ENCODE data around the gene WDR27. TPM values are rescaled to one million over a fixed set of nuclear protein-coding genes. Genes with fewer than 3 reads are reported as not detected.

The WDR27 gene
- total RNA-seq, 4 donors from 2014 or later: 2.8 to 31.6 (median 4.0) TPM

DNA sequence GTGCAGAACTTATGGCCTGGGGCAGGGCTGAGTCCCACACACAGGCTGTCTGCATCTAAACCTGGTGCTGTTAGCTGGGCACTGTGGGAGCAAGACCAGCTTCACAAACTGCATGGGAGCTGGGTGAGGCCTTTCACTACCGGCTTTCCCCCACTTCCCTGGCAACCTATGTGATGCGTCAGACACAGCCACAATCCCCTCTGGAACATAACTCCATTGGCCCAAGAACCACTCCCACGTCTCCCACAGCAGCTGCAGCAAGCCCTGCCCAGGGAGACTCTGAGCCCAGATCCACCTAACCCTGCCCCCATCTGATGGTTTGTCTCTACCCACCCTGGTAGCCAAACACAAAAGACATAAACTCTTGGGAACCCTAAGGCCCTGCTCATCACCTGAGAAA is 9.3 kb downstream of the WDR27 start:
- H3K9me3 ChIP-seq: no peaks in the 10 kb centered on the region
- intact Hi-C loops (cut with DNase I; ENCODE audit: low total_unique reads): no loop called here
- peaks cover 0 to 9% of the 10 kb centered on the region in 2 donors for H3K36me3 ChIP-seq
- peaks cover 0 to 2% of the 10 kb centered on the region in 2 donors for H3K4me1 ChIP-seq
- no peaks in the 10 kb centered on the region for H3K27me3 ChIP-seq
- no peak for TF ChIP-seq POLR2A (IDR thresholded peaks at IDR 0.05)
- TF ChIP-seq, protein P1, sequence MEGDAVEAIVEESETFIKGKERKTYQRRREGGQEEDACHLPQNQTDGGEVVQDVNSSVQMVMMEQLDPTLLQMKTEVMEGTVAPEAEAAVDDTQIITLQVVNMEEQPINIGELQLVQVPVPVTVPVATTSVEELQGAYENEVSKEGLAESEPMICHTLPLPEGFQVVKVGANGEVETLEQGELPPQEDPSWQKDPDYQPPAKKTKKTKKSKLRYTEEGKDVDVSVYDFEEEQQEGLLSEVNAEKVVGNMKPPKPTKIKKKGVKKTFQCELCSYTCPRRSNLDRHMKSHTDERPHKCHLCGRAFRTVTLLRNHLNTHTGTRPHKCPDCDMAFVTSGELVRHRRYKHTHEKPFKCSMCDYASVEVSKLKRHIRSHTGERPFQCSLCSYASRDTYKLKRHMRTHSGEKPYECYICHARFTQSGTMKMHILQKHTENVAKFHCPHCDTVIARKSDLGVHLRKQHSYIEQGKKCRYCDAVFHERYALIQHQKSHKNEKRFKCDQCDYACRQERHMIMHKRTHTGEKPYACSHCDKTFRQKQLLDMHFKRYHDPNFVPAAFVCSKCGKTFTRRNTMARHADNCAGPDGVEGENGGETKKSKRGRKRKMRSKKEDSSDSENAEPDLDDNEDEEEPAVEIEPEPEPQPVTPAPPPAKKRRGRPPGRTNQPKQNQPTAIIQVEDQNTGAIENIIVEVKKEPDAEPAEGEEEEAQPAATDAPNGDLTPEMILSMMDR (IDR thresholded peaks at IDR 0.05 in 4 of 5, conservative IDR thresholded peaks at IDR 0.05 in 1 of 5): no peak
- no peak for ATAC-seq
- H3K27ac ChIP-seq: no peak overlapping the region
- in situ Hi-C loops (cut with MboI; ENCODE audit: low sequenced_read_pairs in 4 of 4): no loop called here
- no peak for DNase-seq
- H3K4me3 ChIP-seq: no peak overlapping the region

DNA sequence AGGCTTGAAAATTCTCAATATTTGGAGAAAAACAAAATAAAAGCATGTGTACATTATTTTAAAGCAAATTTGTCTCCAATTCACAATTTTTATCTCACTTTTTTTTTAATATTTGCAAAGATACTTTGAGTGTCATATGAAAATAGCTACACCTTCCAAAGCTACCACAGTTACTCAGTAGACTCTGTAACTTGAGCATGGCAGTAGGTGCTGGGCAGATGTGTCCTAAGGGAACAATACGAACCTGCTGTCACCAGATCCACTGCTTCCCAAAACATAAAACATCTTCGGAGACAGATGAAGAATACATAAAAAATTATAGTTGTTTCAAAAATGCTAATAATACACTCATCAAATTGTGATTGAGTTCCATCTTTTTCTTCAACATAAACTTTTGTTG is 10.6 kb downstream of the WDR27 start:
- no peak overlapping the region for H3K4me3 ChIP-seq
- in situ Hi-C loops (cut with MboI; ENCODE audit: low sequenced_read_pairs in 4 of 4): no loop called here
- no peaks in the 10 kb centered on the region for H3K27me3 ChIP-seq
- H3K9me3 ChIP-seq: no peaks in the 10 kb centered on the region
- TF ChIP-seq POLR2A (IDR thresholded peaks at IDR 0.05): no peak
- TF ChIP-seq, protein P1 (IDR thresholded peaks at IDR 0.05 in 4 of 5, conservative IDR thresholded peaks at IDR 0.05 in 1 of 5): no peak
- DNase-seq (no peak), ATAC-seq (peak; percentile 45 to 63)
- H3K27ac ChIP-seq: peak overlapping the region in 1 of 4 donors; percentile 32
- intact Hi-C loops (cut with DNase I; ENCODE audit: low total_unique reads): no loop called here
- H3K36me3 ChIP-seq: peaks cover 0 to 20% of the 10 kb centered on the region in 2 donors
- peaks cover 0 to 2% of the 10 kb centered on the region in 2 donors for H3K4me1 ChIP-seq

DNA sequence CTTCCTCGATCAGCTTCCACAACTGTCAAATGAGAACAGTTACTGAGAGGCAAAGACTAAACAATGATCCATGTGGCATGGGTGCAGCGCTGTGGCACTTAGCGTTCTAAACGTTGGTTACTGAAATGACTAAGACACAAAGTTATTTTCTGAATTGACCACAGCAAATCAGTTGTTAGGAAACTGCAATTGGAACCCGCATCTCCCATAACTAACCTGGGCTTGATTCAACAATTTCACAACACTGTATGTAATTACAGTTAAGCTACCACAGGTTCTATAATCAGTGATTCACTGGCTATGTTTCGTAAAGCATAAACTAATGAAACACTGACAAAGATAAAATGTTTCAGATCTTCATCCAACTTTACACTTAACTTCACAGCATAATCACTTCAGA is 12.5 kb downstream of the WDR27 start:
- DNase-seq (no peak), ATAC-seq (peak; percentile 62 to 80)
- Histone ChIP-seq H3K4me3 (no peak overlapping the region), H3K27ac (peak overlapping the region in 2 of 4 donors; percentile 44 to 65), H3K36me3 (peaks cover 0 to 25% of the 10 kb centered on the region in 2 donors), H3K9me3 (no peaks in the 10 kb centered on the region), H3K27me3 (no peaks in the 10 kb centered on the region), H3K4me1 (peaks cover 0 to 2% of the 10 kb centered on the region in 2 donors)
- in situ Hi-C loops (cut with MboI; ENCODE audit: low sequenced_read_pairs in 4 of 4): no loop called here
- no peak for TF ChIP-seq POLR2A (IDR thresholded peaks at IDR 0.05)
- TF ChIP-seq, protein P1 (IDR thresholded peaks at IDR 0.05 in 4 of 5, conservative IDR thresholded peaks at IDR 0.05 in 1 of 5): no peak
- intact Hi-C loops (cut with DNase I; ENCODE audit: low total_unique reads): no loop called here

DNA sequence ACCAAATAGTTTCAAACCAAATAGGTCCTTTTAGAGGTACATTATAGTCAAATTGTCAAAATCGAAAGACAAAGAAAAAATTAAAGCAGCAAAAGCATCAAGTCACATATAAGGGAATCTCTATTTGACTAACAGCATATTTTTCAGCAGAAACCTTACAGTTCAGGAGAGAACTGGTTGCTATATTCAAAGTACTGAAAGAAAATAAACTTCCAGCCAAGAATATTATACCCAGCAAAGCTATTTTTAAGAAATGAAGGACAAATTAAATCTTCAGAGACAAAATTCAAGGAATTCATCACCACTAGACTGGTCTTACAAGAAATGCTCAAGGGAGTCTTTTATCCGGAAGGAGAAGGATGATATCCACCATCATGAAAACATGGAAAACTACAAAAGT is 16.0 kb downstream of the WDR27 start:
- peaks cover 0 to 25% of the 10 kb centered on the region in 2 donors for H3K36me3 ChIP-seq
- no peak for ATAC-seq
- intact Hi-C loops (cut with DNase I; ENCODE audit: low total_unique reads): no loop called here

More for the DNA sequence above, 16.0 kb downstream of the WDR27 start:
- in situ Hi-C loops (cut with MboI; ENCODE audit: low sequenced_read_pairs in 4 of 4): no loop called here
- DNase-seq: no peak
- no peak overlapping the region for H3K27ac ChIP-seq
- H3K4me3 ChIP-seq: no peak overlapping the region
- no peak for TF ChIP-seq POLR2A (IDR thresholded peaks at IDR 0.05)
- TF ChIP-seq, protein P1 (IDR thresholded peaks at IDR 0.05 in 4 of 5, conservative IDR thresholded peaks at IDR 0.05 in 1 of 5): no peak
- no peaks in the 10 kb centered on the region for H3K27me3 ChIP-seq
- peaks cover 0 to 2% of the 10 kb centered on the region in 2 donors for H3K4me1 ChIP-seq
- H3K9me3 ChIP-seq: no peaks in the 10 kb centered on the region

Measured in gastrocnemius medialis (tissue), 4 donors.